Measurements from ENCODE around the gene TPST1. TPM values are rescaled to one million over a fixed set of nuclear protein-coding genes. Genes with fewer than 3 reads are reported as not detected.

The TPST1 gene
- polyA plus RNA-seq, 1 of the 3 experiments (the other 2 are of a cell fraction): 36.4 TPM

GRCh38 chr7:66181845-66182244 lies 23.3 kb upstream of the TPST1 start:
- Histone ChIP-seq H3K36me3 (replicated peaks in 1 of 2; ENCODE audit: control insufficient read depth in 1 of 2, insufficient read depth in 2 of 2, low read length in 1 of 2) (no peaks in the 10 kb centered on the region), H3K27ac (ENCODE audit: low read depth in 2 of 2, low read length in 1 of 2) (no peak overlapping the region), H3K4me2 (no peak overlapping the region), H3K9me3 (no peaks in the 10 kb centered on the region), H3K9ac (no peak overlapping the region), H3K4me3 (ENCODE audit: low read depth in 2 of 2, low read length in 1 of 2) (no peak overlapping the region), H3K27me3 (ENCODE audit: insufficient read depth) (no peaks in the 10 kb centered on the region), H3K4me1 (ENCODE audit: control insufficient read depth in 1 of 2, insufficient read depth in 2 of 2, low read depth in 1 of 2, low read length in 1 of 2) (no peaks in the 10 kb centered on the region), H3K9me2 (no peaks in the 10 kb centered on the region), H2AFZ (ENCODE audit: low read depth) (no peak overlapping the region), H3F3A (replicated peaks; ENCODE audit: insufficient read depth) (no peaks in the 10 kb centered on the region), H3K79me2 (ENCODE audit: insufficient read depth) (no peaks in the 10 kb centered on the region), H4K20me1 (ENCODE audit: insufficient read depth) (no peaks in the 10 kb centered on the region)
- ChIA-PET POLR2A (no interaction called here), CTCF (no interaction called here)
- no peak for DNase-seq
- TF ChIP-seq, protein P1, sequence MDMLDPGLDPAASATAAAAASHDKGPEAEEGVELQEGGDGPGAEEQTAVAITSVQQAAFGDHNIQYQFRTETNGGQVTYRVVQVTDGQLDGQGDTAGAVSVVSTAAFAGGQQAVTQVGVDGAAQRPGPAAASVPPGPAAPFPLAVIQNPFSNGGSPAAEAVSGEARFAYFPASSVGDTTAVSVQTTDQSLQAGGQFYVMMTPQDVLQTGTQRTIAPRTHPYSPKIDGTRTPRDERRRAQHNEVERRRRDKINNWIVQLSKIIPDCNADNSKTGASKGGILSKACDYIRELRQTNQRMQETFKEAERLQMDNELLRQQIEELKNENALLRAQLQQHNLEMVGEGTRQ (IDR thresholded peaks at IDR 0.05; ENCODE audit: borderline replicate concordance, low read depth, low read length): no peak
- TF ChIP-seq CHD2 (IDR thresholded peaks at IDR 0.05; ENCODE audit: low read length, partially characterized antibody) (no peak), NFIC (IDR thresholded peaks at IDR 0.05; ENCODE audit: borderline replicate concordance) (no peak), RAD21 (IDR thresholded peaks at IDR 0.05; ENCODE audit: low read length) (no peak), TAF1 (IDR thresholded peaks at IDR 0.05; ENCODE audit: borderline replicate concordance, low read depth, low read length) (no peak), RXRA (IDR thresholded peaks at IDR 0.05; ENCODE audit: borderline replicate concordance, low read depth) (no peak), TCF12 (IDR thresholded peaks at IDR 0.05) (no peak), JUND (IDR thresholded peaks at IDR 0.05) (no peak), MXI1 (IDR thresholded peaks at IDR 0.05; ENCODE audit: low read depth, low read length) (no peak), PBX3 (IDR thresholded peaks at IDR 0.05) (no peak), YY1 (IDR thresholded peaks at IDR 0.05; ENCODE audit: low read depth) (no peak), ELF1 (IDR thresholded peaks at IDR 0.05) (no peak), IRF3 (IDR thresholded peaks at IDR 0.05; ENCODE audit: low read depth, low read length) (no peak), RCOR1 (IDR thresholded peaks at IDR 0.05; ENCODE audit: low read length) (no peak)
- TF ChIP-seq, protein P2, sequence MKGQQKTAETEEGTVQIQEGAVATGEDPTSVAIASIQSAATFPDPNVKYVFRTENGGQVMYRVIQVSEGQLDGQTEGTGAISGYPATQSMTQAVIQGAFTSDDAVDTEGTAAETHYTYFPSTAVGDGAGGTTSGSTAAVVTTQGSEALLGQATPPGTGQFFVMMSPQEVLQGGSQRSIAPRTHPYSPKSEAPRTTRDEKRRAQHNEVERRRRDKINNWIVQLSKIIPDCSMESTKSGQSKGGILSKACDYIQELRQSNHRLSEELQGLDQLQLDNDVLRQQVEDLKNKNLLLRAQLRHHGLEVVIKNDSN (IDR thresholded peaks at IDR 0.05; ENCODE audit: borderline replicate concordance, low read depth): no peak
- WGBS (ENCODE audit: low lambda C conversion rate): 96% methylated on average over 2 of the region's 2 CpGs

- ChIA-PET POLR2A (no interaction called here), CTCF (no interaction called here)
- Histone ChIP-seq H3K27ac (ENCODE audit: low read depth in 2 of 2, low read length in 1 of 2) (no peak overlapping the region), H3K4me1 (ENCODE audit: control insufficient read depth in 1 of 2, insufficient read depth in 2 of 2, low read depth in 1 of 2, low read length in 1 of 2) (no peaks in the 10 kb centered on the region; a peak in 1 of 4 replicates), H3F3A (replicated peaks; ENCODE audit: insufficient read depth) (no peaks in the 10 kb centered on the region), H3K9me3 (no peaks in the 10 kb centered on the region), H2AFZ (ENCODE audit: low read depth) (no peak overlapping the region), H3K4me3 (ENCODE audit: low read depth in 2 of 2, low read length in 1 of 2) (no peak overlapping the region), H3K4me2 (no peak overlapping the region), H3K9ac (no peak overlapping the region), H4K20me1 (ENCODE audit: insufficient read depth) (no peaks in the 10 kb centered on the region), H3K9me2 (no peaks in the 10 kb centered on the region), H3K79me2 (ENCODE audit: insufficient read depth) (no peaks in the 10 kb centered on the region), H3K27me3 (ENCODE audit: insufficient read depth) (no peaks in the 10 kb centered on the region), H3K36me3 (replicated peaks in 1 of 2; ENCODE audit: control insufficient read depth in 1 of 2, insufficient read depth in 2 of 2, low read length in 1 of 2) (no peaks in the 10 kb centered on the region)
- WGBS (ENCODE audit: low lambda C conversion rate): 95% methylated on average over 6 of the region's 6 CpGs
- no peak for DNase-seq
- TF ChIP-seq PBX3 (IDR thresholded peaks at IDR 0.05): no peak
- TF ChIP-seq TEAD4 (IDR thresholded peaks at IDR 0.05; ENCODE audit: borderline replicate concordance, insufficient read depth): no peak
- TF ChIP-seq, protein P2 (IDR thresholded peaks at IDR 0.05; ENCODE audit: borderline replicate concordance, low read depth): no peak
- no peak for TF ChIP-seq JUND (IDR thresholded peaks at IDR 0.05)
- TF ChIP-seq FOXJ3 (CRISPR knock-in tag; IDR thresholded peaks at IDR 0.05): no peak
- no peak for TF ChIP-seq CTCF (IDR thresholded peaks at IDR 0.05)
- no peak for TF ChIP-seq SIN3A (IDR thresholded peaks at IDR 0.05; ENCODE audit: borderline replicate concordance, low read depth, low read length)
Measured at GRCh38 chr7:66182920-66183319, 22.2 kb upstream of the TPST1 start.

Measured in SK-N-SH (cell line).